GM19372 (cell line): Measurements from ENCODE around the gene TCEA2.

Source experiments
- ATAC-seq: cut with Tn5 transposase; IDR thresholded peaks from one replicate; pipeline ENCODE4 v1.9.1; 2021; ENCODE audit warnings: mild to moderate bottlenecking, low read depth, moderate library complexity; ENCODE audit not compliant: unreplicated experiment

Gene TCEA2

GRCh38 chr20:64035066-64035932, 27.7 kb upstream of the TCEA2 start:
- no peak for ATAC-seq

- ATAC-seq: no peak
These were observed 27.1 kb upstream of the TCEA2 start, which contains the start of gene C20orf204 for GRCh38 chr20:64035933-64036345. Gene C20orf204 (plus strand): TSS chr20:64036182. CDS start chr20:64036324, 142 bp downstream.

GRCh38 chr20:64036346-64037198, 26.4 kb upstream of the TCEA2 start:
- no peak for ATAC-seq

GRCh38 chr20:64037199-64037497, 25.9 kb upstream of the TCEA2 start:
- no peak for ATAC-seq

GRCh38 chr20:64037498-64038213, 25.3 kb upstream of the TCEA2 start:
- ATAC-seq: no peak

GRCh38 chr20:64038224-64038564, 24.8 kb upstream of the TCEA2 start:
- no peak for ATAC-seq

- ATAC-seq: no peak
These were observed 24.3 kb upstream of the TCEA2 start for GRCh38 chr20:64038565-64039292.

- no peak for ATAC-seq
These were observed 23.5 kb upstream of the TCEA2 start for GRCh38 chr20:64039293-64040160.

GRCh38 chr20:64040231-64041039, 22.6 kb upstream of the TCEA2 start:
- no peak for ATAC-seq

GRCh38 chr20:64041040-64041780, 21.8 kb upstream of the TCEA2 start:
- ATAC-seq: no peak

GRCh38 chr20:64041781-64042053, 21.3 kb upstream of the TCEA2 start:
- ATAC-seq: no peak

- ATAC-seq: no peak
These were observed 20.8 kb upstream of the TCEA2 start for GRCh38 chr20:64042054-64042781.

- ATAC-seq: no peak
These were observed 19.2 kb upstream of the TCEA2 start for GRCh38 chr20:64043768-64044167.

GRCh38 chr20:64044484-64045247, 18.3 kb upstream of the TCEA2 start:
- no peak for ATAC-seq

GRCh38 chr20:64045346-64046011, 17.5 kb upstream of the TCEA2 start:
- ATAC-seq: no peak

- ATAC-seq: no peak
These were observed 16.0 kb upstream of the TCEA2 start for GRCh38 chr20:64047046-64047389.
